ENCODE results near the gene PDGFC.
"Not testable (repeated sequence)": the region's sequence is repeated elsewhere in the genome, so short reads cannot be mapped to it uniquely, and the experiment has no call there.

The PDGFC gene

GRCh38 chr4:156870131-156870530 is 101.5 kb downstream of the PDGFC start:
- no peak overlapping the region for H3K4me3 ChIP-seq (ENCODE audit: low read depth, low read length, poor library complexity, severe bottlenecking)
- no peaks in the 10 kb centered on the region for H3K27me3 ChIP-seq (ENCODE audit: insufficient read depth, low read length)
- no peaks in the 10 kb centered on the region for H3K9me3 ChIP-seq (ENCODE audit: low read length)
- no peak for TF ChIP-seq CTCF (IDR thresholded peaks at IDR 0.05; ENCODE audit: low read length)
- TF ChIP-seq EZH2 (IDR thresholded peaks at IDR 0.05; ENCODE audit: borderline replicate concordance, low read length): no peak
- H3K79me2 ChIP-seq (ENCODE audit: insufficient read depth, low read length): no peaks in the 10 kb centered on the region
- no peak overlapping the region for H3K9ac ChIP-seq (ENCODE audit: low read length)
- H2AFZ ChIP-seq (ENCODE audit: low read length): no peak overlapping the region
- H3K36me3 ChIP-seq (ENCODE audit: insufficient read depth, low read length): no peaks in the 10 kb centered on the region
- H3K9me2 ChIP-seq (ENCODE audit: low read depth, low read length): no peaks in the 10 kb centered on the region
- no peak overlapping the region for H3K4me2 ChIP-seq (ENCODE audit: low read length)
- no peaks in the 10 kb centered on the region for H4K20me1 ChIP-seq (ENCODE audit: insufficient read depth, low read length)
- H3K4me1 ChIP-seq (ENCODE audit: insufficient read depth, low read length, severe bottlenecking): no peaks in the 10 kb centered on the region
- H3K27ac ChIP-seq (ENCODE audit: low read depth, low read length, poor library complexity, severe bottlenecking): no peak overlapping the region
- H3F3A ChIP-seq (ENCODE audit: insufficient read depth, low read length): no peaks in the 10 kb centered on the region

GRCh38 chr4:156866088-156866487 is 105.5 kb downstream of the PDGFC start:
- H3K79me2 ChIP-seq (ENCODE audit: insufficient read depth, low read length); H3K9me2 ChIP-seq (ENCODE audit: low read depth, low read length); H3K9ac ChIP-seq (ENCODE audit: low read length); H3K4me3 ChIP-seq (ENCODE audit: low read depth, low read length, poor library complexity, severe bottlenecking); H3K27me3 ChIP-seq (ENCODE audit: insufficient read depth, low read length); H4K20me1 ChIP-seq (ENCODE audit: insufficient read depth, low read length); H3K4me2 ChIP-seq (ENCODE audit: low read length); H2AFZ ChIP-seq (ENCODE audit: low read length); H3F3A ChIP-seq (ENCODE audit: insufficient read depth, low read length); H3K4me1 ChIP-seq (ENCODE audit: insufficient read depth, low read length, severe bottlenecking); H3K9me3 ChIP-seq (ENCODE audit: low read length); H3K27ac ChIP-seq (ENCODE audit: low read depth, low read length, poor library complexity, severe bottlenecking); H3K36me3 ChIP-seq (ENCODE audit: insufficient read depth, low read length): not testable (repeated sequence)

GRCh38 chr4:156865451-156865850 is 106.1 kb downstream of the PDGFC start:
- no peaks in the 10 kb centered on the region for H3K4me1 ChIP-seq (ENCODE audit: insufficient read depth, low read length, severe bottlenecking)
- no peaks in the 10 kb centered on the region for H3K36me3 ChIP-seq (ENCODE audit: insufficient read depth, low read length)
- no peaks in the 10 kb centered on the region for H4K20me1 ChIP-seq (ENCODE audit: insufficient read depth, low read length)
- H3K4me3 ChIP-seq (ENCODE audit: low read depth, low read length, poor library complexity, severe bottlenecking): no peak overlapping the region
- no peak overlapping the region for H3K4me2 ChIP-seq (ENCODE audit: low read length)
- no peaks in the 10 kb centered on the region for H3K27me3 ChIP-seq (ENCODE audit: insufficient read depth, low read length)
- no peak overlapping the region for H3K9ac ChIP-seq (ENCODE audit: low read length)
- no peaks in the 10 kb centered on the region for H3F3A ChIP-seq (ENCODE audit: insufficient read depth, low read length)
- H3K79me2 ChIP-seq (ENCODE audit: insufficient read depth, low read length): no peaks in the 10 kb centered on the region
- no peaks in the 10 kb centered on the region for H3K9me3 ChIP-seq (ENCODE audit: low read length)
- H3K27ac ChIP-seq (ENCODE audit: low read depth, low read length, poor library complexity, severe bottlenecking): no peak overlapping the region
- no peak for TF ChIP-seq EZH2 (IDR thresholded peaks at IDR 0.05; ENCODE audit: borderline replicate concordance, low read length)
- no peak for TF ChIP-seq CTCF (IDR thresholded peaks at IDR 0.05; ENCODE audit: low read length)
- no peaks in the 10 kb centered on the region for H3K9me2 ChIP-seq (ENCODE audit: low read depth, low read length)
- no peak overlapping the region for H2AFZ ChIP-seq (ENCODE audit: low read length)

- no peak for TF ChIP-seq CTCF (IDR thresholded peaks at IDR 0.05; ENCODE audit: low read length)
- no peak for TF ChIP-seq EZH2 (IDR thresholded peaks at IDR 0.05; ENCODE audit: borderline replicate concordance, low read length)
- Histone ChIP-seq H3K27me3 (ENCODE audit: insufficient read depth, low read length) (no peaks in the 10 kb centered on the region), H3K9me2 (ENCODE audit: low read depth, low read length) (no peaks in the 10 kb centered on the region), H3K27ac (ENCODE audit: low read depth, low read length, poor library complexity, severe bottlenecking) (no peak overlapping the region), H3K4me1 (ENCODE audit: insufficient read depth, low read length, severe bottlenecking) (no peaks in the 10 kb centered on the region), H3K9ac (ENCODE audit: low read length) (no peak overlapping the region), H2AFZ (ENCODE audit: low read length) (no peak overlapping the region), H3K4me2 (ENCODE audit: low read length) (no peak overlapping the region), H3F3A (ENCODE audit: insufficient read depth, low read length) (no peaks in the 10 kb centered on the region), H3K79me2 (ENCODE audit: insufficient read depth, low read length) (no peaks in the 10 kb centered on the region), H3K36me3 (ENCODE audit: insufficient read depth, low read length) (no peaks in the 10 kb centered on the region), H4K20me1 (ENCODE audit: insufficient read depth, low read length) (no peaks in the 10 kb centered on the region), H3K4me3 (ENCODE audit: low read depth, low read length, poor library complexity, severe bottlenecking) (no peak overlapping the region), H3K9me3 (ENCODE audit: low read length) (no peaks in the 10 kb centered on the region)
These were observed 113.5 kb downstream of the PDGFC start for GRCh38 chr4:156858071-156858470.

Data from OCI-LY1 (cell line).